ENCODE data around the gene ACP3.
"Not testable (repeated sequence)": the region's sequence is repeated elsewhere in the genome, so short reads cannot be mapped to it uniquely, and the experiment has no call there.

GRCh38 chr3:132376945-132377354, 59.7 kb downstream of the ACP3 start:
- not testable (repeated sequence) for TF ChIP-seq CTCF (IDR thresholded peaks at IDR 0.05; ENCODE audit: low read depth, low read length, missing input control); REST (IDR thresholded peaks at IDR 0.05); FOXA1 (IDR thresholded peaks at IDR 0.05); ATF3 (IDR thresholded peaks at IDR 0.05); MAX (IDR thresholded peaks at IDR 0.05); SP1 (IDR thresholded peaks at IDR 0.05); EGR1 (IDR thresholded peaks at IDR 0.05; ENCODE audit: low read depth in 2 of 2); RAD21 (IDR thresholded peaks at IDR 0.05); TAF1 (conservative IDR thresholded peaks at IDR 0.05); JUND (IDR thresholded peaks at IDR 0.05); ZBTB33 (IDR thresholded peaks at IDR 0.05); NR2F2 (IDR thresholded peaks at IDR 0.05); YY1 (IDR thresholded peaks at IDR 0.05)
